ENCODE results near the gene FMOD.

FMOD gene

DNA sequence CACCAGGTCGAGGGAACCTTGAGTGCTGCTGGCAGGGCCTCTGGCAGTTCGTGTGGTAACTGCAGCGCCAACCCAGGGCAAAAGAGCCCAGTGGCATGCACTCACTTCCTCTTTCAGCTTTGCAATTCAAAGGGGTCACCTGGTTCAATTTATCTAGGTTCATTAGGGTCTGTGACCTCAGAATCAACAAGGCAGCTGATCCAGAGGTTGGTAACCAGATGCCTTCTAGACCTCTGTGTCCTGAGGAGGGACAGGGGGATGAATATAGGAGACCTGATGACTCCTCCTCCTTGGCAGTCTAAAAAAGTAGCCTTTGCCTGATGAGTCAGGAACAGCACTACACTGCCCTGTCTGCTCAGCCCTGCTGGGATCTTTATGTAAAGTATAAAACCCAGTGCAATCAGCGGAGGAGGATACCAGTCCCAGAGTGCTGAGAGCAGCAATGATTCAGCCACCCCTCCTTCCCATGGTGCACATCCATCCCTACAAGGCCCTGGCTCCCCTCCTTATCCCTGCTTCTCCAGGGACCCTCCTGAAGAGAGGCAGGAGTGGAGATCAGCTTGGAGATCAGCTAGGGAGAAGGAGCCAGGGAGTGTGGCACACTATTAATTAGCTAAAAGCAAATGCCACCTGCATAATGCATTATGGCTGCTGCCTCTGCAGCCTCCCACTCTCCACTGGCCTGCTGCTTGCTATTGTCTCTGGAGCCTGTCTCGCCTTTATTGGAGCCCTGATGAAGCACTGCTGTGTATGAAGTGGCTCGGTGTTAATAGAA lies 11.2 kb upstream of the FMOD start:
- FAIRE-seq (no peak), DNase-seq (ENCODE audit: low spot score) (no peak)

DNA sequence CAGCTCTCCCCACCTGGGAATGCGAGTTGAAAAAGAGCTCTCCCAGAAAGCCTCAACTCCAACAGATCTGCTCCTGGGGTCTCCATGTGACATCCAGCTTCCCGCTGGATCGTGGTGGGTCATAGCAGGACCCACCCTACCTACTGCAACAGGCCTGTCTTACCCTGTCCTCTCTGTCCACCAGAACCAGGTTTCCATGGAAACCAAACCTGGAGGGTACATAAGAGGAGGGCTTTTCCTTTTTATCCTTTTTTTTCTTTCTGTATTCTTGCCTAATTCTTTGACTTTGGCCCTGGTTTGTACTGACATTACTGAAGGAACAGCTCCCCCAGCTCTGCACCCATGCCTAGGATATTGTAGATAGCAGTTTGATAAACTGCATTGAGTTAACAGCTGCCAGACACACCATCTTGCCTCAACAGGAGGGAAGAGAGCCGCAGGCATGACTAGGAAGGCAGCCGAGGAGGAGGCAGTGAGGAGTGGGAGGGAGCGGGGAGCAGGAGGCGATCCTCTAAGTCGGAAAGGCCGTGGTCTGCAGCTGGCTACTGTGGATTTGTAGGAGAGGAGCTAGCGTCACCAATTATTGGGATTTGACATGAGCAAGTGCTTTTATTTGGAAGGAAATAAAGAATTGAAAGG lies 9.7 kb upstream of the FMOD start:
- DNase-seq (ENCODE audit: low spot score) (no peak), FAIRE-seq (no peak)

DNA sequence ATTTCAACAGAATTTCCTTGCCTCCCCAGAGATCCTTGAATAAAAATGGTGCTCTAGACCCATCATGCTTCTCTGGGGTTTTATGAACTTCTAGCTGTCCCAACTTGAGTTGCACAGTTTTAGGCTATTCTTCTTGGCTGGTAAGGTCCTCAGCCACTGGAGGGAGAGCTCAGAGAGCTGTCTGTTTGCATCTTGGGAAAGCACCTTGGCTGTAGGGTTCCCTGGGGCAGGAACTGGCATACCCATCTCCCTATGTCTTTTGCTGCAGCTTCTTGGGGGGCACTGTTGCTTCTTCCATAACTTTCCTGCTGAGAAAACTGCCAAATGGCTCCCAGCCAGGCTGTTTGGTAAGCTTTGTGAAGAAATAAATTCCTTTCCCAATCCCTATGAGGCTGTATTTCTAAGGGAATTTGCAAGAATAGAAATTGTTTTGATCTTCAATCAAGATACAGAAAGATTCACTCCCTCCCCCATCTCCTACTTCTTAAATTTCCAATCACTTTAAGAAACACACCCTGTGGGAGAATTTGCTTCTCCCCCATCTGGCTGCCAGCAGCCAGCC lies 8.2 kb upstream of the FMOD start:
- DNase-seq (ENCODE audit: low spot score) (no peak), FAIRE-seq (no peak)

DNA sequence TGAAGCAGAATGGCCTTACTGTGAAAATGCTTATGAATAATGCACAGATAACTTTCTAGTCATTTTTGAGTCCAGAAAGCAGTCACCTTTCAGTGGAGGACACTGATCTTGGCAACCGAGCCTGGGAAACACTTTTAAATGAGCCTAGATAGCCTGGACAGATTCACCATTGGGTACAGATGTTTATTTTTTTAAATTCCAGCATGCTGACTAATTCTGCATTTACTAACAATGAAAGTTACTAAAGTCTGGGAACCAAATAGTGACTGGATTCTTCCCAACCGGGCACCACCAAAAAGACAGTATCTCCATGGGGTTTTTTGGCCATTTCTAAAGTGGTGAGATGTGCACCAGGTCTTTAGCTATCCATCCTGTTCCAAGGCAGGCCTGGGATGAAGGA lies 3.3 kb upstream of the FMOD start:
- FAIRE-seq, result no peak
- no peak for DNase-seq (ENCODE audit: low spot score)

DNA sequence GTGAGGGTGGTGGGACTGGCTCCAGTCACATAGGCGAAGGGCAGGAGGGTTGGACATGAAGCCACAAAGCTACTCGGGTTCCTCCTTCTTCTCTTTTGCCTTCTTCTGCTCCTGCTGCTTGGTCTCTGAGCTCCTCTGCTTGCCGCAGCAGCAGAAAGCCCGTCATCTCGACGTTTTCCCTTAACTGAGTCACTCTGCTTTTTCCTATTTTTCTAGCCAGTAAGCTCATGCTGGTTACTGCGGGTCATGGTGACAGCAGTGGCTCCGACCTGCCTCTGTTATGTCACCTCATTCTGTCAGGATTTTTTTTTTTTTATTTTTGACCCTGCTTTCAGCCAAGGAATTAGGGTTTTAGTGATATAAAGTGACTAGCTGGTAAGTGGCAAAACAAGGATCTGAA lies 2.6 kb upstream of the FMOD start:
- FAIRE-seq, result no peak
- no peak for DNase-seq (ENCODE audit: low spot score)

DNA sequence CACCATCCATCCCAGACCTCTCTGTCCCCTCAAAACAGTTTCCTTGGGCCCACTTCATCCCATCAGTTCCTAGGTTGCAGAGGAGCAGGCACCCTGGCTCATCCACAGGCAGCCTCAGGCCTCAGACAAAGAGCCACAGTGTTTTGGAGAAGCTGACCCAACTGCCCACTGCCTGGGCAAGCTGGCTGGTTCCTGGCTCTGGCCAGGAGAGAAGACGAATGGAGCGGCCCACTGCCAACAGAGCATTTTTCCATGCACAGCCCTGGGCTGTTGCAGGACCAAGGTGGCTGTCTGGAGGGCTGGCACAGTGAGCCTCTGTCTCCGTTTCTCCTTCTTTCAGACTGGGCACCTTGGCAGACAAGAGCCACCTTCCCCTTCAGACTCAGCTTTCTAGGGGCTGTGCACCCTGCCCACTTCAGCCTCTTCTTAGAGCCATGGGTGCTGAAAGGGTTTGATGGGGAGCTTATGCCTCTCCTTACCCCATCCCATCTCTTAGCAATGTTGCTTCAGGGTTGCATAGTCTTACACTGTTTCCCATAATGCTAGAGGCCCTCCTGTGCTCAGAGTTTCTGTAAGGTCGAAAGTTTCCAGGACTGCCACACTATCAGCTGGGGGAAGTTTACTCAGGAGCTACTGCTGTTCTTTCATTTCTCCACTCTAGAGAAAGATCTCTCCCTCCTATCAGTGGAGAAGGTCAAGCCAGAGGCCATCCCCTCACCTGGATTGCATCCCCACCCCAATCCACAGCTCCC lies 973 bp downstream of the FMOD start:
- FAIRE-seq (no peak), DNase-seq (ENCODE audit: low spot score) (no peak)

DNA sequence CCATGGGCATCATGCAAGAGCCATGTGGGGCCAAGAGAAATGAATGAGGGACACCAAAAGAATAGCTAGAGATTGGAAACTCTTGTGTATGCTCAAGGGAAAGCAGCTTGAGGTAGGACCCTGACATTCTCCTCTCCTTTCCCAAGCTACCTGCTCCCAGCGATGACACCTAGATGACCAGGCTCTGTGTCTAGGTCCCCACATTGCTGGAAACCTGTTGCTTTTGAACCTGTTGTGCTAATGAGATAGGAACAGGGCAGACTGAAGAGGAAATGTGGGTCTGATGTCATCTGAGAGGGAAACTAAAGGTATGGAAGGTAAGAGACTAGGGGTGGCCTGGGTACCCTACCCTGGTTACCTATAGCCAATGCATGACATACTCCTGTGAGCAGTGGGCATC lies 1.8 kb downstream of the FMOD start:
- FAIRE-seq, result no peak
- DNase-seq (ENCODE audit: low spot score), result no peak

DNA sequence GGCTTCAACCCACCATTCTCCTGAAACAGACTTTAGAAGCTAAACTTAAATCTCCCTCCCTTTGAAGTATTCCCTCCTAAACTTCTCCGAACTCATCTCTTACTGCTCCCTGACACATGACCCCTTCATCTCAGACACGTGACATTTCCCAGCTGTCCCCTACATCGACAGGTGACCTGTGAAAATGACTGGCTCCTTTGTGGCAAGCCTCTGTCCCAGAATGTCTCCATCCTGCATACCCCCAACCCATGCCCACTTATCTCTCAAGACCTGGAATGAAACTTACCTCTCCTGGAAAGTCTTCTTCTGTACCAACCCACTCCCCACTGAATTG lies 4.2 kb downstream of the FMOD start:
- FAIRE-seq (no peak), DNase-seq (ENCODE audit: low spot score) (no peak)

DNA sequence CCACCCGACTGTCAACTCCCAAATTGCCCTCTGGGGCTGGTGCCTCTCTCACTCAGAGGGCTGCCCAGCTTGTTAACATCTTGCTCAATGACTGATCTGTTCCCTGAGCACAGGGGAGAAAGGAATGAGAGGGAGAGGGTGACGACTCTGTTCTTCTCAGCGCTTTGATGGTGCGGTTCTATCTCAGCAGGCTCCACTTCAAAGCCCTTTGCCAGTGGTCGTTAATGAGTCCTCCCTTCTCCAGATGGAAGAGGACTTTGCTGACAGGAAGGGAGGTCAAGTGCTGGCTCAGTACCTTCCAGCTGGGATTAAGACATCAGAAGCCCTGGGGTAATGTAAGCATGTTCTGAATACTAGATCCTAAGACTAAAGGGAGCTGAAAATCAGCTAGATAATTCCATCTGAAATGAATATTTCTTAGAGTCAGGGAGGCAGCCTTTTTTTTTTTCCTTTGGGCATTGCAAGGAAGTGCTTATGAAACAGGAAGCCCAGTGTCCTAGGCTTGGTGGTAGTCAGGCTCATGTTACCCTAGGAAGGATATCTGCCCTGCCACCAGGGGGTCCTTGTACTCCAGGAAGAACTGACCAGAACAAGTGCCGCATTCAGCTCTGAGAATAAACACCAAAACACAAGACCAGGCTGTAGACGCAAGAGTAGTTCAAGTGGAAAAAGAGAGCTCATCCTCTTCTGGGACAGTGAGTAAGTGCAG lies 4.7 kb downstream of the FMOD start:
- no peak for FAIRE-seq

DNA sequence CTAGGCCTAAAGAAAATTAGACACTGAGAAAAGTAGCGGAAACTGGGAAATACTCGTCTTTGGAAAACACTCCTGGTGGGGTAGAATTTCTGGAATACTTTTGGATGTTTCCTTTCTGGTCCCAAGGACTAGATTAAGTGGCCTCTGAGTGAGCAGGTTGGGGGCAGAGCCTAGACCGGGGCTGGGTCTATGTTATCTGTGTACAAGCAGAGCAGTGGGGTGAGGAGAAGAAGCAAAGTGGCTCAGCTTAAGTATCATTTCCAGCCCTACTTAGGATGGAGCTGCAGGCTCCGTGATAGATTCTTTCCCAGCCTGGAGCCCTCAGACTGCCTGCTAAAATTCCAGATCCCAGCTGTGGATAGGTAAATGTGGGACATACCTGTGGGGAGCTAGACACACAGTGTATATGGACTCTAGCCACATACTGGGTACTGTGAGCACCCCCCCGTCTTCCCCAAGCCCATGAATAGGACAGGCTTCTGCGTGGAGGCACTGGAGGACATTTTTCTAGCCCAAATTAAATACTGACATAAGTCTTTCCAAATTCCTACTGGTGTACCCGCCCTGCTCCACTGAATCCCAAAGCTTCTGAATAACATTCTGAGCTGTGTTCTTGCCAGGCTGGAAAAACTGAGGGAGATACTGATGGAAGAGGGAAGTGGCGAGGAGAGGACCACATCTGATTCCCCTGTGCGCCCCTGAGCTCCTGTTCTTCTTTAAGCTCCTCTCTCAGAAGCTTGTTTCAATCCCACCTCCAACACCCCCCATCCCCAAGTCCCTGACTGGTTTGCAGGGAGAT lies 6.8 kb downstream of the FMOD start:
- FAIRE-seq (no peak), DNase-seq (ENCODE audit: low spot score) (no peak)

More for the DNA sequence above, 4.7 kb downstream of the FMOD start:
- no peak for DNase-seq (ENCODE audit: low spot score)

DNA sequence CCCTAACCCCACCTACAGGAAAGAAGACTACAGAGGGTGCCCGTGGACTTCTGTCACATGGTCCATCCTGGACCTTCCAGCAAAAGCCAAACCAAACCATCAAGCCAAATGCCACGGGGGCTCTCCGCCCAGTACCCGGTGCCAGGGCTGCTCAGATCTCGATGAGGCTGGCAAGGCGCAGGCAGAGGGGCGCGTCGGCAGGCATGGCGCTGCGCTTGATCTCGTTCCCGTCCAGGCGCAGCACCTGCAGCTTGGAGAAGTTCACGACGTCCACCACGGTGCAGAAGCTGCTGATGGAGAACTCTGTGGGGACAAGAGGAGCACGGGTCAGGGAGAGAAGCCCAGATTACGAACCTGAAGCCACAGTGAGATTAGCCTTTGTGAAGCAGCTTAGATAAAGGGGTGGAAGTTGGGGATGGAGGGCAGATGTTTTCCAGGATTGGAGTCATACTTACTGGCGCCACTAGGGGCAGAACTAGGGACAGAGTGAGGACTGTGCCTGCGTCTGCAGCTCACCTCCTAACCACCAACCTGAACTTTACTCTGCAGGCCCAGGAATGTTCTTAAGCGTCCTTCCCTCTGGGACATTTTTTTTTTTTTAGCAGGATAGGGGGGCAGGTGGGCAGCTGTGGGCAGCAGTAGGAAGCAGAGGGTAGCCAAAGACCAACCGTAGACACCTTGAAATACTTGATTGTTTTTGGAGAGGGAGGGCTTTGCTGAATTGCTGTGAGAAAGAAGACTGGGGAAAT lies 8.6 kb downstream of the FMOD start:
- no peak for FAIRE-seq
- peak; percentile 28 for DNase-seq (ENCODE audit: low spot score)

DNA sequence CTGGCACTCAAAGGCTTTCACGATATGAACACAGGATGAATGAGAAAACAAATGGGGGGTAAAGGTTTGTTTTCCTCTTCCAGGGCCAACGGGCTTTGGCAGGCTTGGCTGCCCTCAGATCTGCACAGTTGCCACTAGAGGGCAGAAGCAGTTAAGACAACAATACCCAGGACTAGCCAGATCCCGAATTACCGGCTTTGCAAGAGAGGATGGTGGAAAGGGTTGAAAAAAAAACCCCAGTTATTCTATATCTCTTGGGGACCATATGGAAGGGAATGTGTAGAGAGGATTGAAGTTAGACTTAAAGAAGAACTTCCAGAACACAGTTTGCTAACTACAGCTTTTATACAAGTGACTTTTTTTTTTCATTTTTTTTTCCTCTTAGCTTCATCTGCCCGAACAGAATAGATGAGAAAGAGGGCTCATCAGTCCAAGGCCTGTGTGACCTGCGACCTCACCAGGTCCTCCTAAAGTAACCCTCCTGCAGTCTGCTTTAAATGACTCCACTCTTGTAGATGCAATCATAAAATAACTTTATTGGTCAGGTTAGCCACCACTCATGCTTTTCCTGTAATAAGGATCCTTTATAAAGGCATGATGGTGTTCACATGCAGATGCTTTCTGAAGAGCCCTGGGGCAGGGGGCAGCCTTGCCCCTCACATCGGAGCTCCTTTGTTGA lies 10.7 kb downstream of the FMOD start:
- FAIRE-seq, result no peak
- DNase-seq (ENCODE audit: low spot score), result peak; percentile 45

DNA sequence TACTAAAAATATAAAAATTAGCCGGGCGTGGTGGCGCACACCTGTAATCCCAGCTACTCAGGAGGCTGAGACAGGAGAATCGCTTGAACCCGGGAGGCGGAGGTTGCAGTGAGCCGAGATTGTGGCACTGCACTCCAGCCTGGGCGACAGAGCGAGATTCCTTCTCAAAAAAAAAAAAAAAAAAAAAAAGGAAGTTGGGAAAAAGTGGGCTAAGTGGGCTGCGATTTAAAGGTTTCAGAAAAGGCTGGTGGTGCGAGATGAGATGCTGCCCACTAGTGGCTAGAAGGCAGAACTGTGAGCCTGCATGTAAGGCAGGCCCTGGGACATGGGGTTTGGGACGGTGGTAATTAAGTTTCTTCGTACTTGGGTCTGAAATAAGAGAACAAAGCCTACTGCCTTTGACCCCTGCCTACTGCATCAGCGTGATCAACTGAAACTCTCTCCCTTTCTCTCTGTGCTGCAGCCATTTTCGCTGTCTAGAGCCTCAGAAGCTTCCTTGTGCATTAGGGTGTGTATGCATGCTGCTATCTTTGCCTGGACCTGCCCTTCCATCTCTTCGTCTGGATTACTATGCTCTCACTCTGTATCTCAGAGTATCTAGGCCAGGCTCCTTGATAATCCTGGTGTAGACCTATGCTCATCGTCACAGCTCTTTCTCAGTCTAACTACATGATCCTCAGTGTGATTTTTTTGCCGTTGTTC lies 12.4 kb downstream of the FMOD start:
- DNase-seq (ENCODE audit: low spot score) (peak; percentile 20), FAIRE-seq (no peak)

DNA sequence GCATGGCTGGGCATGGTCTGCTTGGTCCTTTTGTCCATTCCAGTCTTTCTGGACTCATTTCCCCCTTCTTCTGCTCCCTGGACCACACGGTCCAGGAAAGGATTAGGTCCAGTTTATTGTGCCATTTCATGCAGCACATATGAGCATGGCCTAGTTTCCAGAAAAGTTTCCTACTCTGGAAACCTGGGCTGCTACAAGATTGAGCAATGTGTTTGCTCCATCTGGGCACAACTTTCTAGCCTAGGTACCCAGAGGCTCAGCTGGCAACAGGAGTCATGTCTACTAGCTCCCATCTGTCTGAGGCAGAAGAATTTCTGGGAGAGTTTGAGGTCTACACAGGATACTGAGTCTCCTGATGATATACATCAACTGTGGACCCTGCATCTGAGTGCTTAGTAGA lies 14.8 kb downstream of the FMOD start:
- DNase-seq (ENCODE audit: low spot score) (no peak), FAIRE-seq (no peak)

DNA sequence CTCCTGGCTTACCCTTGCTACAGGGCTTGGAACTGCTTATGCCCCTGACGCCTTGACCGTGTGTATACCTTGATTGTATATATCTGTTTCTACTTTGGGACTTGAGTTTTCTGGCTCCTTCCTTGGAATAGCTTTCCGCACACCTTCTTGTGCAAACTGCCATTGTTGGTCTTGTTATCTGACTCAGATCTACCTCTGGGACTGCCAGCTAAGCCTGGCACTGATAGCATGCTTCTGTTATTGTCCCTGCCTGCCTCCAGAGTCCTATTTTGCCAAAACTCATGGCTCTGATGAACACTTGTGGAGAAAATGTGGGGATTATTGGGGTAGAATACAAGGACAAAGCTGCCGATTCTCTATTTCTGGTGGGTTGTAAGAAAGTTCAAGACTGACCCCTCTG lies 15.4 kb downstream of the FMOD start:
- DNase-seq (ENCODE audit: low spot score), result no peak
- FAIRE-seq, result no peak

DNA sequence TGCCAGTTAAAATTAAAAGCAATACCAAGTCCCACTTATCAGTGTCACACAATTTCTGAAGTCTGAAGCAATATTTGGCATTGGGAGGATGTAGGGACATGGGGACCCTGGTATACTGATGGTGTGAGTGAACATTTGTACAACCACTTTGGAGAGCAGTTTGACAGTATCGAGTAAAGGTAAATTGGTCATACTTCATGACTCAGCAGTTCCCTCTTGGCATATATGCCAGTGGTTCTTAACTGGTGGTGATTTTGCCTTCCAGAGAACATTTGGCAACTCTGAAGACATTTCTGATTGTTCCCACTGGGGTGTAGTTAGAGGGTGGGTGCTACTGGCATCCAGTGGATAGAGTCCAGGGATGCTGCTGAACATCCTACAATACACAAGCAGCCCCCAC lies 19.7 kb downstream of the FMOD start:
- FAIRE-seq (no peak), DNase-seq (ENCODE audit: low spot score) (no peak)

DNA sequence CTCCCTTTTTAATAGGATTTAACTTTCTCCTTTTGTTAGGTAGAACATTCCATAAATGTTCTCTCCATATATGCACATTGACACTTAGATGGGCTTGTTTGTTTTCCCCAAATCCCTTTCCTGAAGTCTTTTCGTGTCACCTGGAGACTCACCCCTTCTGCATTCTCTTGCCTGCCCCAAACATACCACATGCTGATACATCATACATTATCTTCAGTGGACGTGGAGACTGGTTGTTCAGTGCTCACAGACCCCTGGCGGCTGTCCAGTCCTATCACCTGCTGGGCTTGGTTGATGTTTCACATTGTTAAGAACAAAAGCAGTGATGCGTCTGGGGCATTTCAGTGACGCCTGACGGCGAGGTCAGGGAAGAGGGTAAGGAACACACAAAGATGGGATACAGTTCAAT lies 22.2 kb downstream of the FMOD start:
- FAIRE-seq, result no peak
- DNase-seq (ENCODE audit: low spot score), result peak; percentile 63

DNA sequence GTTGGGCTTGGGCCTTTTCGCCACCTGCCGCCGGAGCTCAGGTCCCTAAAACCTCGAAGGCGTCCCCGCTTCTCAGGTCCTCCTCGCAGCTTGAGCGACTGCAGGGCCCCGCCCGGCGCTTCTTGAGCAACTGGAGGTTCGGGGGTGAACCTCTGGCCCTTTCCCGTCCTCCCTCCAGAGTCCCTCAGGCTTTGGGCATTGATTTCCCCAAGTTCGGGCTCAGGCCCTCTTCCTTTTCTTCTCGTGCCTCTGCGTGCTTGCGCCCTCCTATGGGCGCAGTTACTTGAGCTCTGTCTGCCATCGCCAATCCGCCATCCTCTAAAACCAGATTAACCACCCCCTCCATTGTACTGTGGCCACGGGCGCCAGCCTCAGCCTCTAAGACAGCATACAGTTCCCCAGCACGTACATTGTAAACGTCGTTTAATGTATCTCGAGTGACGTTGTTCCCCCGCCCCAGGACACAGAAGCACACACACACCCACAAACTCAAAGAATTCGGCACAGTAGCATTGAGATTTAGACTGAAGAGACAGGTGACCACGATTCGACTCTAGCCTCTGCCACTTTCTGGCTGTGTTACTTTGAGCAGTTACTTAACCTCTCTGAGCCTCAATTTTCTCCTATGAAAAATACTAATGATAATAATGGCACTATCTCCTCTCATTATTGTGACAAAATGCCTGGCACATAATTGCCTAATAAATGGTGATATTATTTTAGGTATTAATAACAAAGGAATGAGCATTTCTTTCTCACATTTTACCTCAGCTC lies 23.1 kb downstream of the FMOD start:
- no peak for DNase-seq (ENCODE audit: low spot score)
- no peak for FAIRE-seq

Measured in RCC 7860 (cell line).